ENCODE results near the gene BOD1. TPM values are rescaled to one million over a fixed set of nuclear protein-coding genes. Genes with fewer than 3 reads are reported as not detected.

BOD1 gene
- total RNA-seq, 4 donors from 2014 or later: 47.6 to 78.8 (median 62.5) TPM

GRCh38 chr5:173638126-173639040, 21.9 kb upstream of the BOD1 start:
- no peak for TF ChIP-seq CTCF (IDR thresholded peaks at IDR 0.05; ENCODE audit: low read depth)

GRCh38 chr5:173637340-173637739, 20.9 kb upstream of the BOD1 start:
- no peak for TF ChIP-seq CTCF (IDR thresholded peaks at IDR 0.05; ENCODE audit: low read depth)

- no peak for TF ChIP-seq CTCF (IDR thresholded peaks at IDR 0.05; ENCODE audit: low read depth)
Observed at GRCh38 chr5:173634465-173634983, 18.1 kb upstream of the BOD1 start.

- TF ChIP-seq CTCF (IDR thresholded peaks at IDR 0.05; ENCODE audit: low read depth): no peak
Observed at GRCh38 chr5:173633304-173633703, 16.9 kb upstream of the BOD1 start.

- no peak for TF ChIP-seq CTCF (IDR thresholded peaks at IDR 0.05; ENCODE audit: low read depth)
Observed at GRCh38 chr5:173631478-173631877, 15.0 kb upstream of the BOD1 start.

GRCh38 chr5:173630724-173631365, 14.4 kb upstream of the BOD1 start:
- no peak for TF ChIP-seq CTCF (IDR thresholded peaks at IDR 0.05; ENCODE audit: low read depth)

GRCh38 chr5:173629628-173630027, 13.2 kb upstream of the BOD1 start:
- no peak for TF ChIP-seq CTCF (IDR thresholded peaks at IDR 0.05; ENCODE audit: low read depth)
